Suppressor macrophage treated with lipopolysaccharide for 1 hour (primary cell): Measurements from ENCODE around the gene TRMU.

ENCODE experiments used
- DNase-seq, 3 donors: peaks; one replicate each; pipeline ENCODE4 v3.0.0-alpha.2; 2020 to 2022

TRMU gene

DNA sequence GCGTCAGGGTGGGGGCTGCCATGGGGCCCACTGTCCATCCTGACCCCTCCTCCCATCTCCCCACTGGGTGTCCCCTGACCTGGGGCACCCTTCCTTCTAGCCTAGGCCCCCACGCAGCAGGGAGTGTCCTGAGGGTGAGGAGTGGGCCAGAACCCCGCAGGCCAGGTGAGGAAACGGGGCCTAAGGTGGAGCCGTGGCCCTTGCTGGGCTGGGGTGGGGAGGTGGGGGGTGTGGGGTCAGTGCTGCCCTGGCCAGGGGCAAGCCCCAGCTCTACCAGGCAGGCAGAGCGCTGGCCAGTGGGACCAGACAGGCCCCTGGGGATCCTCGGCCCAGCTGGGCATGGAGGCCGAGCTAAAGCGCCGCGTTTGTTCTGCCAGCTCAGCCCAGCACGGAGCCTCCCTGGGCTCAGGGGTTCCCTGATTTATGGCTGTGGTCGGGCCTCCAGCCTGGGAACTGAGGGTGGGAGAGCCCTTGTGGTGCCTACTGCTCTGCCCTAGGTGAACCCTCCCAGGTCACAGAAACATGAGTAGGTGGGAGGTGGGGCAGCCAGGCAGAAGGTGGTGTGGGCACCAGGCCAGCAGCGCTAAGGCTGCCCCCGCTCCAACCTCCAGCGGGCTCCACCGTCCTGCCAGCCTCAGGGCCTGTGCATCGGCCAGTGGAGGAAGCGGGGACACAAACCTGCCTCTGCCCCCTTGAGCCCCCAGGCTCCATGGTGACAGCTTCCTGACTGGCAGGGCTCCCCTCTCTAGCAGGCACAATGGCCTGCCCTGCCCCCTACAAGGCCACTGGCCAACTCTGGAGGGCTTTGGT lies 22.4 kb downstream of the TRMU start:
- no peak for DNase-seq

DNA sequence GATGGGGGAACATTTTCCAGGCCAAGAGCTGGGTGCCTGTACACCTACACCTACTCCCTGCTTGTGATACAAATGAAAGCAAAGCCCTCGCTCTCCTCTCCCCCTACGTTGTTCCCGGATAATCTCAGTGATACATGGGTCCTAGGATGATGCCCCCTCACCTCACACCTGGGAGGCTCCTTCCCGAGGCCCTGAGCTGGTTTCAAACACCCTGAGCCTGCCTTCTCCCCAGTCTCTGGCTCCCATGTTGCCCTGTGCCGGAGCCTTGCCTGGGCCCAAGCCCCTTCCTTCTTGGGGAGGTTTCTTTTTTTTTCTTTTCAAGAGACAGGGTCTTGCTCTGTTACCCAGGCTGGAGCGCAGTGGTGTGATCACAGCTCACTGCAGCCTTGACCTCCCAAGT lies 23.3 kb downstream of the TRMU start:
- DNase-seq: no peak

DNA sequence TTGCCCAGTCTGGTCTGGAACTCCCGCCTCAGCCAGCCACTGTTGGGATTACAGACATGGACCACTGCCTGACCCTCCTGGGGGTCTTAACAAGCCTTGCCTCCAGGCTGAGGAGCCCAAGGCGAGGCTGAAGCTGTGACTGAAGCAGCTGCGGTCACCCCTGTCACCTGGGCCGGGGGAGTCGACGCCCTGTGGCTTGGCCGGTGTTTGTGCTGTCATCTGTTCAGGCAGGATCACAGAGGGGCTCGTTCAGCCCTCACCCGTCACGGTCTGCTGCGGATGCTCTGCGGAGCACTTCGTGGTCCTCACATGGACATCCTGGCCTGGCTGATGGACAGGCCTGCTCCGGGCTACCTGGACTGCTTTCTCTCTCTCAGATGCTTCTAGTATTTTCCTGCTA lies 23.8 kb downstream of the TRMU start:
- DNase-seq: no peak

DNA sequence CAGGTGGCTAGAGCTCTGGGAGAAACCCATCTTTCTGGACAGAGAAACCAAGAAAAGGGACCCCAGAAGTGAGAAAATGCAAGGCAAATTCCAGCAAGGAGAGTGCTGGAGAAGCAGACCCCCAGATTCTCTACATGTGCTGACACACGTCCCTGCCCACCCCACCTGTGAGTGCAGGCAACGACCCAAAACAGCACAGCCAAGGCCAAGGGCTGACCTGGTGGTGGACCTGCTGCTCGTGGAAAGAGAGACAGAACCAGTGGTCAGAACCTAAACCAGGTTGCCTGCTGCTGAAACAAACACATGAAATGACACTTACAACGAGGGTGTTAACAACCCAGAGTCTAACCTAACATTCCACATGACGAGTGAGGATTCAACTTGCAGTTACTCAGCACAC lies 24.6 kb downstream of the TRMU start:
- no peak for DNase-seq

DNA sequence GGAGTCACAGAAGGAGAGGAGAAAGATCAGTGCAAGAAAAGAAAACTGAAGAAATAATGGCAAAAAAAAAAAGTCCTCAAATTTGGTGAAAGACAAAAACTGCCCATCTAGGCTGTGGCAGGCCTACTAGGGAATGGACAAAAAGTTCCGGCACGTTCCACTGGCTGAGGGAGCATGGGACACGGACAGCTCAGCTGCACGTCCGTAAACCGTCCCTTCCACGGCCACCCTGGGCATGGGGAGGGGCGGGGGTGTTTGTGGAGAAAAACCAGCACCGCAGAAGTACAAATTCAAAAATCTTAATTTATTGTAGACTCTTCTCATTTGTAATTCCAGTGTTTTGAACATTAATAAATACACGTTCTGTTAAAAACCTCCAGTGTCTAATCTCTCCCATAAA lies 25.4 kb downstream of the TRMU start:
- no peak for DNase-seq

DNA sequence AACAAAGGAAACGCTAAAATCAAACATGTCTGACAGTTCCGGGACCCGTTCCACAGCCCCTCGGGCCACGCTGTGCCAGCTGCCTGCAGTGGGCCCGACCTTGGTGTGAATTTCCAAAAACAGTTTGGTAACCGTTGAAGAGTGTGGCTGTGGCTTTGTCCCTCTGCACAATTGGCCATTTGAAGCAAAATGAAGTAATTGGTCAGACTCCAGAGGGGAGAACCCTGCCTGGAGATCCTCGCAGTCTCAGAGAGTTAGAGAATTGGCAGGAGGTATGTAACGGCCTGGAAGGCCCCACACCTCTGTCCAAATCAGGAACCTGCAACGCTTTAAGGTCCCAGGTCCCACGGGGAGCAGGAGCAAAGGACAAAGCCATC lies 26.3 kb downstream of the TRMU start:
- no peak for DNase-seq

DNA sequence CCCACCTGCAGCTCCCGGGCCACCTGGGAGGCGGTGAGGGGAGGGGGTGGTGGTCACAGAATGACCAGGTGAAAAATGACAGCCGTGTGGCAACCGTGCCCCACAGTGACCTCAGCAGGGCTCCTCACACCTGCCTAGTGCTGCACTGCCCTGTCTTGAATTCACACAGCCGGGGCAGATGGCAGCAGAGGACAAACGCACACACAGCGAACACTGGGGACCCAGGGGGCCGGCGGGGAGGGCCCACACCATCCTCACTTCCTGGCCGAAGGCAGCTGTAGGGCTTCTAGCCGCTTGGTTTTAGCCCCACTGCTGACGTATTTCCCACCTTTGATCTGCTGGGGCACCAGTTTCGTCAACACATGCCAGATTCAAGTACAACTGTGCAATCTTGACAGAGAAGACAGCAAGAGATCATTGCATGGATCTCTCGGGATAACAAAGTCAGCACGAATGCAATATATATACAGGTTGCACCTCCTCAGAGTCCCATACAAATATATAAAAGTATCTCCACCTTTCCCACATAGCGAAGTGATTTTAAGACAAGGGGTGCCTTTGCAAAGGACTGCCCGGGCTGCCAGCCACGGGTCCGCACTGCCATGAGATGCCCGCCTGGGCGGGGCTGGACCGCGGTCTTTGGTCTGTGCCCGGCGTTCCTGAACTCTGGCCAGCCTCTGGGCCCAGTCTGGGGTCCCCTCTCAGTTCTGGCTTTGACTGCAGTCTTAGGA lies 26.9 kb downstream of the TRMU start:
- no peak for DNase-seq

DNA sequence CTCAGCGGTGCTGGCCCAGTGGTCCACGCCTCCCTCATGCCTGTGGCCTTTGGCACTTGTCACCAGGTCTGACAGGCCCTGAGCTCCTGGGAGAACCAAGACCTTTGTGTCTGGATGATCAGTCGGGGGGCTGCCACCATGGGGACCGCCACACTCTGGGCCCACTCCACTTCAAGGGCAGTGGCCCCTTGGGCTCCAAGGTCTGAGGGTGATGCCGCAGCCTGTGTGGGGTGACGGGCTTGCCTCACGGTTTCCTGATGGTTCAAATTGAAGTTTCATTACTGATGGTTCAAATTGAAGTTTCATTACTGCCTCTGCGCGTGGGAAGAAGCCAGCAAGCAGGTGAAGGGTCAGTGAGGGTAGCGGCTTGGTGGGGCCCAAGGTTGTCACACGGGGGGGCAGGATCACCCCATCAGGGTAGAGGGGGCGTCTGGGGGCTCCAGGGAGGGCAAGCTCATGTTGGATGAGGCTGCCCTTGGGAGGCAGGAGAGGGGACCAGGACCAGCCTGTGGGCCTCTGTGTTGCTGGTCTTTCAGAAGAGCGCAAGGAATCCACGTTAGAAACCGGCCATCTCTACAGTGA lies 27.5 kb downstream of the TRMU start:
- no peak for DNase-seq

DNA sequence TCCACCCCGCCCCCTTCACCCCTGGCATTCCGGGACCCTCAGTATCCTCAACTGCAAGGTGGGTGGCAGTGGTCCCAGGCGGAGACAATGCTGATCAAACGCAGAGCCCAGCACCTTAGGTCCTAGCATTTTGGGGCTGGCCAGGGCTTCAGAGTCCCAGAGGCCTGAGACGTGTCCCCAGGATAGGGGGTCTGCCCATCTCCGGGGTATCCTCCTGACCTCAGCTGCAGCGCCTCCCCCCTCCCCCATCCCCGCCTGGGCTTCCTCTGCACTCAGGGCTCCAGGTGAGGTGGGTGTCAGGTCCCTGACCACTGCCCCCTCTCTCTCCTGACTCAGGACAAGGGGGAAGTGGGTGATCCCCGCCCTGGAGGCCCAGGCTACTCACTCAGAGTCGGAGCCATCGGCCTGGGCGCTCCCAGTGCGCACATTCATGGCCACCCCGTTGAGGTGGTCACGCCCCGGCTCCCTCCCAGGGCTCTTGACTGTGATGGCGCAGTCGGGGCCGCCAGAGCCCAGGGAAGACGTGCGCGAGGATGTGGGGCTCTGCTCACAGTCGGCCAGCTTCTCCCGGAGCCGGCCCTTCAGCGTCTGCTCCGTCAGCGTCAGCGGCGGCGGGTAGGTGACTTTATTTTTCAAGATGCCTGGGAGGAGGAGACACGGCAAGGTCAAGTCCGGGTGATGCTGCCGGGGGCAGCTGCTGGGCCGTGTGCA lies 28.3 kb downstream of the TRMU start:
- DNase-seq: no peak

DNA sequence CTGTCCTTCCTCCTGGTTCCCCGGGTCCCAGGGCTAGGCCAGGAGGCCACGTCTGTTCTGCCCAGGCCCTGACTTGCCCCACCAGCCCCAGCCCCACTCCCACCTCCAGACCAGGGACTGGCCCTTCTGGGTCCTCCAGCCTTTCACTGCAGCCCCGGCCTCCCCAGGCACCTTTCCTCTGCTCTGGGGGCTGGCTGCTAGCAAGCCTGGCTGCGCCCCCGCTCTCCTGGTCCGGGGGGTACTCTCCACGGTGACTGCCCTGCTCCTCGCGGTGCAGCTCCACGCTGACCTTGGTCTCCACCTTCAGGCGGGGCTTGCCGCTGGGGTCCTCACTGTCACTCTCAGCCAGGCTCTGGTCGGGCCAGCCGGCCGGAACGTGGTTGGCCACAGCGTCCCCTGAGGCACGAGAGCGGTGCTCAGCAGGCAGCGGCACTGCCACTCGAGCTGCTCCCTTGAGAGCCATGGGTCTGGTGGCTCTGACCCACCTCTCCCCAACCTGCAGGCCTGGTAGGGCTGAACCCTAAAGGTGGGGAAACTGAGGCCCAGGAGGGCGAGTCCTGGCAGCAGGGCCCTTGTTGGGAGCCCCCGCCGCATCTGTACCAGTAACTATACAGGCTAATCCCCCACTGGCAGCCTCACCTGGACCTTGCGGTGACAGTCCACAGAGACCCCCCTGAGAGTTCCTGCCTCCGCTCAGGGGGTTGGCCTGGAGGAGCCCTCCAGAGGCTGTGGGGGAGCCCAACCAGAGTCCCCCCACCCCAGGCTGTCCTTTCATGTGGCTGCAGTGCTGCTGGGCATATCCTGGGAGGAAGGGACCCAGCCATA lies 29.0 kb downstream of the TRMU start:
- no peak for DNase-seq

DNA sequence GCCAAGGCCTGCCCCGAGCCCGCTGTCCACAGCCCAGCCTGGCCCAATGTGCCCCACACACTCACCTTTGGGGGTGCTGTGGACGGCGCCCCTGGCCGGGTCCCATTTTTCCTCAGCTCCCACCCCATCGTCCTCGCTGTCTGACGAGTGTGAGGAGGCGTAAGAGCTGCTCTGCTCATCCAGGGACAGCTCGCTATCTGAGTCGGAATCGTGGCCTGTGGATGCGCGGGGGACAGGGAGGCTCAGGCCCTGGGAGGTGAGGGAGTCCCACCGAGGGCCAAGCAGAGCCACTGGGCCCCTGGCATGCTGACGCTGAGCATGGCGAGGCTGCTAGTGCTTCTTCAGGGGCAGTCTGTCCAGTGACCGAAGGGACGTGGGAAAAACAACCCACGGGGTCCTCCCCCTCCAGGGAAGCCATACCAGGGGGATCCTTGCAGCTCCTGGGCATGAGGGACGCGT lies 29.7 kb downstream of the TRMU start:
- DNase-seq: no peak

DNA sequence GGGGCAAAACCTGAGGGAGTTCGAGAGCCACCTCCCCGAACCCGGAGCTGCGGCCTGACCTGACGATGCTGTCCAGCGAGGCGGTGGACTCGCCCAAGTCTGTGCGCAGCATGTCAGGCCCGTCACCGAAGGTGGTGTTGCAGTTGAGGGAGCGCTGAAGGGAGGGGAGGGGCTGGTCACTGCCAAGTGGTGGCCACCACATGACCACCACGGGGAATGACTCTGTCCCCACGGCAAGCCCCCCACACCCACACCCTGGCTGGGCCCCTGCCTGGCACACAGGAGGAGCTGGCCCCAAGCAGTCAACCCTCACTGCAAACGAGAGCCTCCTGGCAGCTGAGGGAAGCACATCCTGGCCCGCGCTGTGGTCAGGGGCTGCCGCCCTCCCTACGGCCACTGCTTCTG lies 30.8 kb downstream of the TRMU start:
- no peak for DNase-seq

DNA sequence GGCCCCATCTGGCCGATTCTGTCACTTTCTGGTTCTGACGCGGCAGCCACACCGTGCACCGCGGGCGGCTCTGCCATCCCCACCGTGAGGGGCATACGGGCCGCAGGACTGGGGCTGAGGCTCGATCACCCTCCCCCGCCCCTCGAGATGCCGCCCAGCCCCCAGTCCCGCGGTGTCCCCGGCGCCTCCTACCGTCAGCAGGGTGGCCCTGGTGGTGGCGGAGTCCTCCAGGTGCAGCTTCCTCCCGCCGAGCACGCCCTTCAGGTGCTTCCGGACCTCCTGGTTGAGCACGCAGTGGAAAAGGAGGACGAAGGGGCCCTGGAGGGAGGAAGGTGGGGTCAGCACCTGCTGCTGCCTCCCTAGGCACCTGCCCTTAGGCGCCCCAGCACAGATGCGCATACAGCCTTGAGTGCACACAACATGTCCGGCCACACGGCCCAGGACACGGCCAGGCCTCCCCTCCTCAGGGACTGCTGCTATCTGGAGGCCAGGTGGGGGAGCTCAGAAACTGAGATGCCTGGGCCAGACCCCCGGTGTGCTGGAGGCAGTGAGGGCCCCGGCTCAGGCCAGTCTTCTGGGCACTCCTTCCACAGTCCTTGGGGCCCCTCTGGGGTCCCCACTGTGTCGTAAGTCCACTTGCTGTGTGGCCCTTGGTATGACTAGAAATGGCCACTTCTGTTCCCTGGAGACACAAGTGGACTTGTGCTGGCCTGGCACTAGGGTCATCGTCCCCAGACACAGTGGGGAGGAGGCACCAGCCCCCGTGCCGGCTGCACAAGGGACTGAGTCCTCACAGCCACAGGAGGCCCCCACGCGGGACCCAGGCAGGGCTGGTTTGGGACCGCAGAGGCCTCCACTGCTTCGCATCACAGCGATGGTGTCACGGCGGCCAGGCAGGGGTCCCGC lies 31.5 kb downstream of the TRMU start:
- DNase-seq: no peak

DNA sequence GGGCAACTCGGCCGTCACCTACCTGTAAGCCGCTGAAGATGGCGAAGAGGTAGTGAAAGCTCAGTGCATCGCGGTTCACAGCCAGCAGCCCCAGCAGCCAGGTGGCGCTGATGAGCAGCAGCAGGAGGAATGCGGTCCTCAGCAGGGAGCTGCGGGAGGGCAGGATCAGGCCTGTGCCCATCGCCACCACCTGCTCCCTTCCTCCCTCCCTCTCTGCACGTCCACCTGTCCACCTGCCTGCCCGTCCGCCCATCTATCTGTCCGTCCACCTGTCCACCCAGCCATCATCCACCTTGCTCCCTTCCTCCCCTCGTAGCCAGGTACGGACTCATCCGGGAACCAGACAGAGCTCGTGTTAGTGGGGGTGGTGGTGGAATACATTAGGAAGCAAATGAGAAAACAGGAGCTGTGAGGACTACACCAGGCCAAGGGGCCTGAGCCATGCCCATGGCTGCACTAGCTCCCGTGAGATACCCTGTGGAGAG lies 32.2 kb downstream of the TRMU start:
- DNase-seq: peak; percentile 71 to 87 (median 79)

DNA sequence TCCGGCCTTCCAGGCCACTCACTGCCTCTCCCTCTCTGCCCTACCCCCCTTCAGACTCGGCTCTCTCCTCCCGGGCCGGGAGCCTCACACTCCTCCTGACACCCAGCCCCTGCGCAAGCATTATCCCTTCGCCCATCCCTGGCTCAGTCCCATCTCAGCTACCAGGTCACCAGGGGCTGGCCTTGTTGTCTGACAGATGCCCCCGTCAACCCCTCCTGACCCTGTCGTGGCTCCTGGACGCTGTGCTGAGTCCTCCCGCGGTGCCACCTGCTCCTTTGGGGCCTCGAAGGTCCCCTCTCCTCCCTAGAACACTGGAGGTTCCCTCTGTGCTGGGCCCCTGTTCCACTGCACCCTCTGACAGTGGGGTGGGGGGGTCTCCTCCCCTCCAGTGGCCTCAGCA lies 32.9 kb downstream of the TRMU start:
- DNase-seq: no peak

DNA sequence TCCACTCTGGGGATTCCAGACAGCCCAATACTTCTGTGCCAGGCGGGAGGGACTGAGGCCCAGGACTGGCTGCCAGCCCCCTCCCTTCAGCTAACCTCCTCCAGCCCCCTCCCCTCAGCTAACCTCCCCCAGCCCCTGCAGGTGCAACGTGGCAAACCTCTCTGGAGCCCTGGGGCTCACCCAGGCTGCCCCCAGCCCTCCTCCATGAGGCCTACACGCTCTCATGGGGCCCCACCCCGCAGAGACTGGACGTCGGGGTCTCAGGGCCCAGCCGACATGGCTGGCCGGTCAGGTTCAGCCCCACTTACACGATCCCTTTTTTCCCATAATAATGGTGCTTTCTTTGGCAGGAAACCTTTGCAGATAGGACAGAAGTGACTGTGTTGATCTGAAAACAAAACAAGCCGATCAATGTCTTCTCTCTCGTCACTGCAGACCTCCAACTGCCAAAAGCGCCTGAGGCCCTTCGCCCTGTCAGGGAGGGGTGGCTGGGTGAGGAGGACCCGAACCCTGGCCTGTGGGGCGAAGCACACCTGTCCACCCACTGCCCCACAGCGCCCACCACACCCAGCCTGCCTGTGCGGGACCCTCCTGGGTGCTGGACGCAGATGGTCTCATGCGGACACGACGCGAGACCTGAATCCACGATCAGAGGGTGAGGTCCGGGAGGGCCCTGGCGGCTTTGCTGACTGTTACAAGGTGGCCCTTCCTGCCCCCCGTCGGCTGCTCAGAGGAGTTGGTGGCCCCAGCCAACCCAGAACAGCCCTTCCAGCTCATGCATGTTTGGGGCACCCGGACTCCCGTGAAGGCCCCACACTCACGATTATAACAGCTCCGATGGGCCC lies 33.6 kb downstream of the TRMU start:
- no peak for DNase-seq

DNA sequence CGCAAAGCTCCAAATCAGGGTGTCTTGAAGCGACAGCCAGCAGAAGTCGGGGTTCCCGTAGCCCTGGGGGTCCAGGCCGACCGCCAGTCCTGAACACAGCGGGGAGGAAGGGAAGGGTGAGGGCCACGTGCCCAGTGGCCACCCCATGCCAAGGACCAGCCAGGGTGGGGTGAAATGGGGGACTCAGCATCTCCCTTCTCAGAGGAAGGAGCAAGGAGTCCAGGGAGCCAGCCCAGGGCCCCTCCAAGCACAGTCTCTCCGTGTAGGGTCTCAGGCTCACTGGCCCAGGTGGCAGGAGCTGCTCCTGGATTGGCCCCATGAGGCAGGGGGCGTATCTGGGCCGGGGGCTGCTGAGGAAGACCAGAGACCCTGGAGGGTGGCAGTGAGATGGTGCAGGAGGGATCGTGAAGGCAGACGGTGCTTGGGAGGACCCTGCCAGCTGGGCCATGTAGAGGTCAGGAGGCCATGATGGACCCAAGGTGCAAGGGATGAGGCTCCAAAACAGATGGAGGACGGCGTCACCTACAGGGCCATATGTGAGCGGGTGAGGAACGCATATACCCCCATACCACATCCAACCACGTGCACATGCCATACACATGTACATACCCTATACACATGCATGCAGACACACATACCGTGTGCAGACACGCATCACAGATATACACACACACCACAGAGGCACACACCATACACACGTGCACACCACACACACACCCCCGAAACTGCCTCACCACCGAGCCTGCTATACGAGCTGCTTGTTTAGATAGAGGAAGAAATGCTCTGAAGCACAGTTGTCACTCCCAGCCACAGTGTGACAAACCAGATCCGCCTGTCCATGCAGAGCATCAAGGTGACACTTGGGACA lies 34.4 kb downstream of the TRMU start:
- no peak for DNase-seq

DNA sequence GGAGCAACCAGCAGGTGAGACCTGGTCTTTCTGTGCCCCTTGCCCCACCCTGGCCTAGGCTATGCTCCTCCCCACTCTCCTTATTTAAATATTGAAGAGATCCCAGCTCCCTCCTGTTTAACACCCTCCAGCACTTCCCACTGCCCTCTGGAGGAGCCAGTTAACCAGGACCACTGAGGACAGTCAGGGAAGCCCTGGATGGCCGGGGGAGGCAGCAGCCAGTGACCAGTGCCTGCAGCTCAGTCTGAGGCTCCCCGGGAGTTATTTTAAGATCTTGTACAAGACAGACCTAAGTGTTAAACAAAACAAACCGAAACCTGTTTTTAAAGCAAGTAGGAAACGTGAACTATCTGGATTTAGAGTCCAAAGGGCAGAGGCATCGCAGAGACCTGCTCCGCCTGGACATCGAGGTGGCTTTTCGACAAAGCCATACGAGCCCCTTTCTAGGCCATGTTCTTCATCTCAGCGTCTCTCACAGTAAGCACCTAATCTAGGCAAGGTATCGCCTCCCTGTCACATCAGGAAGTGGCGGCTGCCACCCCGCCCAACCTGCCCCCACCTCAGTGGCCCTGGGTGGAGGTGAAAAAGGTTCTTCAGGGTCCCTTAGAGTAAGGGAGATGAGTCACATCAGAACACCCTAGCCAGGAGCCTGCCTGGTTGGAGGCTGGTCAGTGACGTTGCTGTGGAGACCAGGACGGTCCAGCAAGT lies 35.2 kb downstream of the TRMU start:
- DNase-seq: no peak
